ENCODE results near the gene NFATC4. TPM values are rescaled to one million over a fixed set of nuclear protein-coding genes. Genes with fewer than 3 reads are reported as not detected.
A peak's percentile ranks its signal among the peaks of the same experiment; 100 is the strongest.
"Not testable (repeated sequence)": the region's sequence is repeated elsewhere in the genome, so short reads cannot be mapped to it uniquely, and the experiment has no call there.

Gene NFATC4
- total RNA-seq, 2 experiments from 2014 or later: not detected

- Mint-ChIP-seq H3K36me3 (ENCODE audit: low read depth) (no peaks in the 10 kb centered on the region), H3K27ac (no peak overlapping the region), H3K4me1 (ENCODE audit: low read depth) (peaks cover 30% of the 10 kb centered on the region), H3K4me3 (peak overlapping the region; percentile 71), H3K27me3 (peaks cover 54% of the 10 kb centered on the region), H3K9me3 (no peaks in the 10 kb centered on the region)
- ChIA-PET POLR2A (no interaction called here), CTCF (no interaction called here)
- Histone ChIP-seq H3K27ac (ENCODE audit: low read depth in 1 of 2, low read length in 2 of 2) (no peak overlapping the region), H3K36me3 (ENCODE audit: insufficient read depth, low read length) (no peaks in the 10 kb centered on the region), H3K27me3 (ENCODE audit: control insufficient read depth in 1 of 2, insufficient read depth in 2 of 2, low read length in 2 of 2) (peaks cover 47 to 60% of the 10 kb centered on the region in 2 experiments), H3K4me3 (ENCODE audit: low read length) (no peak overlapping the region), H3K4me1 (ENCODE audit: insufficient read depth, low read length) (peaks cover 39% of the 10 kb centered on the region), H3K9me3 (ENCODE audit: control insufficient read depth in 1 of 2, insufficient read depth in 1 of 2, low read length in 2 of 2) (peaks cover 0 to 22% of the 10 kb centered on the region in 2 experiments)
- intact Hi-C loops (cut with DNase I, micrococcal nuclease): no loop called here
- ATAC-seq (ENCODE audit: poor library complexity) (no peak), DNase-seq (no peak)
- no peak for TF ChIP-seq CTCF (IDR thresholded peaks at IDR 0.05)
Observed at GRCh38 chr14:24369463-24369862, 1.5 kb downstream of the NFATC4 start.

GRCh38 chr14:24369907-24370687 lies 2.1 kb downstream of the NFATC4 start:
- Histone ChIP-seq H3K27ac (ENCODE audit: low read depth in 1 of 2, low read length in 2 of 2) (no peak overlapping the region), H3K4me1 (ENCODE audit: insufficient read depth, low read length) (peaks cover 39% of the 10 kb centered on the region), H3K27me3 (ENCODE audit: control insufficient read depth in 1 of 2, insufficient read depth in 2 of 2, low read length in 2 of 2) (peaks cover 43 to 57% of the 10 kb centered on the region in 2 experiments), H3K4me3 (ENCODE audit: low read length) (no peak overlapping the region), H3K36me3 (ENCODE audit: insufficient read depth, low read length) (no peaks in the 10 kb centered on the region), H3K9me3 (ENCODE audit: control insufficient read depth in 1 of 2, insufficient read depth in 1 of 2, low read length in 2 of 2) (peaks cover 0 to 22% of the 10 kb centered on the region in 2 experiments)
- no peak for TF ChIP-seq CTCF (IDR thresholded peaks at IDR 0.05)
- Mint-ChIP-seq H3K4me1 (ENCODE audit: low read depth) (peaks cover 30% of the 10 kb centered on the region), H3K27ac (no peak overlapping the region), H3K27me3 (peaks cover 50% of the 10 kb centered on the region), H3K9me3 (no peaks in the 10 kb centered on the region), H3K36me3 (ENCODE audit: low read depth) (no peaks in the 10 kb centered on the region), H3K4me3 (no peak overlapping the region)
- DNase-seq (no peak), ATAC-seq (ENCODE audit: poor library complexity) (no peak)
- CTCF ChIA-PET: no interaction called here
- POLR2A ChIA-PET: no interaction called here
- intact Hi-C loops (cut with DNase I, micrococcal nuclease): no loop called here

GRCh38 chr14:24370748-24371147 lies 2.8 kb downstream of the NFATC4 start:
- Histone ChIP-seq H3K4me1 (ENCODE audit: insufficient read depth, low read length) (peaks cover 35% of the 10 kb centered on the region), H3K9me3 (ENCODE audit: control insufficient read depth in 1 of 2, insufficient read depth in 1 of 2, low read length in 2 of 2) (peaks cover 0 to 22% of the 10 kb centered on the region in 2 experiments), H3K27ac (ENCODE audit: low read depth in 1 of 2, low read length in 2 of 2) (no peak overlapping the region), H3K4me3 (ENCODE audit: low read length) (no peak overlapping the region), H3K36me3 (ENCODE audit: insufficient read depth, low read length) (no peaks in the 10 kb centered on the region), H3K27me3 (ENCODE audit: control insufficient read depth in 1 of 2, insufficient read depth in 2 of 2, low read length in 2 of 2) (peaks cover 36 to 51% of the 10 kb centered on the region in 2 experiments)
- no peaks in the 10 kb centered on the region for H3K9me3 Mint-ChIP-seq
- TF ChIP-seq CTCF (IDR thresholded peaks at IDR 0.05): no peak
- H3K27ac Mint-ChIP-seq: no peak overlapping the region
- ChIA-PET POLR2A (no interaction called here), CTCF (interaction anchor here (0.6 kb wide), 1 partner anchor 73 kb away, joined by 3 read pairs; no protein-coding TSS in a partner anchor)
- H3K27me3 Mint-ChIP-seq: peaks cover 44% of the 10 kb centered on the region
- no peak for ATAC-seq (ENCODE audit: poor library complexity)
- peaks cover 24% of the 10 kb centered on the region for H3K4me1 Mint-ChIP-seq (ENCODE audit: low read depth)
- intact Hi-C loops (cut with DNase I, micrococcal nuclease): no loop called here
- no peak overlapping the region for H3K4me3 Mint-ChIP-seq
- no peak for DNase-seq
- no peaks in the 10 kb centered on the region for H3K36me3 Mint-ChIP-seq (ENCODE audit: low read depth)

GRCh38 chr14:24371605-24372004 lies 3.6 kb downstream of the NFATC4 start:
- Histone ChIP-seq H3K9me3 (ENCODE audit: control insufficient read depth in 1 of 2, insufficient read depth in 1 of 2, low read length in 2 of 2) (peaks cover 0 to 19% of the 10 kb centered on the region in 2 experiments), H3K4me1 (ENCODE audit: insufficient read depth, low read length) (peaks cover 27% of the 10 kb centered on the region), H3K27me3 (ENCODE audit: control insufficient read depth in 1 of 2, insufficient read depth in 2 of 2, low read length in 2 of 2) (peaks cover 28 to 42% of the 10 kb centered on the region in 2 experiments)
- H3K9me3 Mint-ChIP-seq; DNase-seq; H3K4me3 Mint-ChIP-seq; ATAC-seq (ENCODE audit: poor library complexity); intact Hi-C loops (cut with DNase I, micrococcal nuclease); H3K4me3 ChIP-seq (ENCODE audit: low read length); H3K27ac ChIP-seq (ENCODE audit: low read depth in 1 of 2, low read length in 2 of 2); H3K36me3 Mint-ChIP-seq (ENCODE audit: low read depth); H3K36me3 ChIP-seq (ENCODE audit: insufficient read depth, low read length); H3K27ac Mint-ChIP-seq: not testable (repeated sequence)
- POLR2A ChIA-PET: interaction anchor here (1.0 kb wide), 1 partner anchor 58 kb away, joined by 3 read pairs; the partner anchor contains the start of genes CBLN3 and KHNYN
- CTCF ChIA-PET: interaction anchor here (1.2 kb wide), 1 partner anchor 65 kb away, joined by 3 read pairs; no protein-coding TSS in a partner anchor
- peaks cover 39% of the 10 kb centered on the region for H3K27me3 Mint-ChIP-seq
- peaks cover 19% of the 10 kb centered on the region for H3K4me1 Mint-ChIP-seq (ENCODE audit: low read depth)

All from CD4-positive, alpha-beta T cell (primary cell).